PC-3 (cell line): ENCODE results near the gene RPS23.

Experiments
- CTCF ChIP-seq: fragments of 300-600 bp; sonication (generic); conservative IDR thresholded peaks from 2 replicates; pipeline ENCODE4 v1.5.1; 2017; ENCODE audit warnings: antibody characterized with exemption, low read depth, mild to moderate bottlenecking, low read length
- EZH2phosphoT487 ChIP-seq: fragments of 300-600 bp; sonication (generic); IDR thresholded peaks from 2 replicates; pipeline ENCODE4 v1.6.1; 2018; ENCODE audit warnings: mild to moderate bottlenecking, antibody characterized with exemption, low read length, borderline replicate concordance

- TF ChIP-seq CTCF: no peak
- TF ChIP-seq EZH2phosphoT487: no peak
Measured at GRCh38 chr5:82246960-82247574, 31.1 kb downstream of the RPS23 start.
